Fibroblast of the aortic adventitia (primary cell): Measurements from ENCODE around the gene DCLRE1B. TPM values are rescaled to one million over a fixed set of nuclear protein-coding genes. Genes with fewer than 3 reads are reported as not detected.

Experiments
- DNase-seq: peaks from one replicate; pipeline ENCODE4 v3.0.0-alpha.2; 2010; ENCODE audit warnings: low read depth
- H3K4me3 ChIP-seq: 2 replicates; pipeline ENCODE4 v1.5.1; 2011; ENCODE audit warnings: low read depth, mild to moderate bottlenecking, control low read depth, low read length, moderate library complexity
- CTCF ChIP-seq: IDR thresholded peaks from 2 replicates; pipeline ENCODE4 v1.5.1; 2011; ENCODE audit warnings: mild to moderate bottlenecking, low read length, control low read depth, inconsistent platforms; ENCODE audit not compliant: insufficient read depth
- total RNA-seq: library from RNA; depleted of rRNA; stranded (reverse); fragments of >200 nt; gene quantifications from 2 replicates; pipeline ENCODE4 v1.2.3, GENCODE V29; 2012; ENCODE audit warnings: low replicate concordance

Gene DCLRE1B
- total RNA-seq, 1 donor, result 14.1 TPM

- TF ChIP-seq CTCF, result no peak
- no peak overlapping the region for H3K4me3 ChIP-seq
- DNase-seq, result no peak
Measured at GRCh38 chr1:113886417-113887401, 18.4 kb upstream of the DCLRE1B start.

- H3K4me3 ChIP-seq, result no peak within 1 kb of the TSS
- no peak for TF ChIP-seq CTCF
- DNase-seq, result no peak
Measured at GRCh38 chr1:113887402-113888175, 17.5 kb upstream of the DCLRE1B start, which contains the start of gene BCL2L15. Gene BCL2L15 (minus strand): TSS chr1:113887581. CDS start chr1:113887375, 206 bp downstream.

GRCh38 chr1:113890816-113891215 lies 14.3 kb upstream of the DCLRE1B start:
- no peak for DNase-seq
- TF ChIP-seq CTCF, result no peak
- no peak overlapping the region for H3K4me3 ChIP-seq

GRCh38 chr1:113891631-113892220 lies 13.4 kb upstream of the DCLRE1B start:
- DNase-seq, result no peak
- no peak for TF ChIP-seq CTCF
- H3K4me3 ChIP-seq, result no peak overlapping the region

GRCh38 chr1:113893267-113893666 lies 11.9 kb upstream of the DCLRE1B start:
- no peak for DNase-seq
- no peak for TF ChIP-seq CTCF
- H3K4me3 ChIP-seq, result no peak overlapping the region

GRCh38 chr1:113895098-113895497 lies 10.0 kb upstream of the DCLRE1B start:
- H3K4me3 ChIP-seq, result no peak overlapping the region
- TF ChIP-seq CTCF, result no peak
- DNase-seq, result no peak
